ENCODE data around the gene SUGCT. TPM values are rescaled to one million over a fixed set of nuclear protein-coding genes. Genes with fewer than 3 reads are reported as not detected.

Gene SUGCT
- 8.4 and 9.9 TPM in 2 replicates for total RNA-seq

DNA sequence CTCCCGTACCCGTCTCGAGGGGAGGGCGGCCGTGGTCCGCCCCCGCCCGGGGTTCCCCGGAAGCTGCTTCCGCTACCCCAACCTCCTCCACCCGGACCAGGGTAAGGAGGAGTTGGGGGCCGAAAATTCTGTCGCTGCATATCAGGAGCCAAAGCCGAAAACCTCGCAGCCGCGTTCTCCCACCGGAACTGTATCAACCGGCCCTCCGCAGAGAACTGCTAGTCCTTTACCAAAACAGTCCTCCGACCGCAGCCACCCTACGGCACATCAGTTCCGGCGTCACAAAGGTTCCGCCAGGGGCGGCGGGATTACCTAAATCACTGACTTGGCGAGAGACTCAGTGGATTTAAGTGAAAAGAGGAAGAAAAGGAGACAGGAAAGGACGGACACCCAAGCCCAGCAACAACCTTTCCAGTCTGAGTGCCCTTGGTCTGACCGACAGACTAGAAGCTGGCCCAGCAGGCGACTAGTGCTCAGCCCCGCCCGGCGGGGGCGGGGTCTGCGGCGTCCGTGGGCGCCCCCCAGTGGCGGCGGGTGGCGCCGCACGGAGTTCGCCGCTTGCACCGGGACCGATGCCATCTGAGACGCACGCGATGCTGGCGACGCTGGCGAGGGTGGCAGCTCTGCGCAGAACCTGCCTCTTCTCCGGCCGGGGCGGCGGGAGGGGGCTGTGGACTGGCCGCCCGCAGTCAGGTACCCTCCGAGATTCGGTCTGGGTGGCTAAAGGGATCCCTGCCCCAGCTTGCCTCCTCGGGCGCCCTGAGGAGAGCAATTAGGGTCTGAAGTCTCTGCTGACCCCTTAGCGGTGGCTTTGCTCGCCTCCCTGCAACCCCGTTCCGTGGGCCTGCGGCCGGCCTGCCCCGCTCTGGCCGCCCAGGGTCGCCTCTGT is at the start of gene SUGCT, which contains the start of gene MPLKIP:
Gene SUGCT (plus strand): TSS at position 578 of the 889 bp plus-strand sequence.
Gene MPLKIP (minus strand): TSS at position 195 of the 889 bp plus-strand sequence. CDS start 55 bp downstream, at position 140.
- TF ChIP-seq, protein P1, sequence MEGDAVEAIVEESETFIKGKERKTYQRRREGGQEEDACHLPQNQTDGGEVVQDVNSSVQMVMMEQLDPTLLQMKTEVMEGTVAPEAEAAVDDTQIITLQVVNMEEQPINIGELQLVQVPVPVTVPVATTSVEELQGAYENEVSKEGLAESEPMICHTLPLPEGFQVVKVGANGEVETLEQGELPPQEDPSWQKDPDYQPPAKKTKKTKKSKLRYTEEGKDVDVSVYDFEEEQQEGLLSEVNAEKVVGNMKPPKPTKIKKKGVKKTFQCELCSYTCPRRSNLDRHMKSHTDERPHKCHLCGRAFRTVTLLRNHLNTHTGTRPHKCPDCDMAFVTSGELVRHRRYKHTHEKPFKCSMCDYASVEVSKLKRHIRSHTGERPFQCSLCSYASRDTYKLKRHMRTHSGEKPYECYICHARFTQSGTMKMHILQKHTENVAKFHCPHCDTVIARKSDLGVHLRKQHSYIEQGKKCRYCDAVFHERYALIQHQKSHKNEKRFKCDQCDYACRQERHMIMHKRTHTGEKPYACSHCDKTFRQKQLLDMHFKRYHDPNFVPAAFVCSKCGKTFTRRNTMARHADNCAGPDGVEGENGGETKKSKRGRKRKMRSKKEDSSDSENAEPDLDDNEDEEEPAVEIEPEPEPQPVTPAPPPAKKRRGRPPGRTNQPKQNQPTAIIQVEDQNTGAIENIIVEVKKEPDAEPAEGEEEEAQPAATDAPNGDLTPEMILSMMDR (IDR thresholded peaks at IDR 0.05; ENCODE audit: insufficient read depth, low read depth, low read length) = peak; percentile 97
- H3K4me3 ChIP-seq (ENCODE audit: low read depth, low read length) = peak within 1 kb of the TSS; percentile 97
- DNase-seq (ENCODE audit: low read depth) = peak; percentile 91

DNA sequence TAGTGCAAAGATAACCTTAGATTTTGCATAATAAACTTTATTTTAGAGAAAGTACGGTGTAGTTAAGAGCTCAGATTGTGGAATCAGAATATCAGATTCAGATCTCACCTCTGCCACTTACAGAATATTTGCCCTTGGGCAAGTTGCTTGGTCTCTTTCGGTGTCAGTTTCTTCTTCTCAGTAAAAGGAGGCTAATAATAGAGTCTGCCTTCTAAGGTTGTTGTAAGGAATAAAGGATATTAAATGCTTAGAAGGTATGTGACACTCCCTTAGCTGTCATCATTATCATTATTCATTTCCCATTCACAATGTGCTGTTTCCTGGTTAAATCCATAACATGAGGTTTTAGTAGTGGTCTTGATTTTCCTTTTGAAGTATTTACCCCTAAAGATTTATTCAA is 42.6 kb upstream of the SUGCT start:
- no peak overlapping the region for H3K4me3 ChIP-seq (ENCODE audit: low read depth, low read length)
- TF ChIP-seq, protein P1 (IDR thresholded peaks at IDR 0.05; ENCODE audit: insufficient read depth, low read depth, low read length) = no peak
- DNase-seq (ENCODE audit: low read depth) = no peak

DNA sequence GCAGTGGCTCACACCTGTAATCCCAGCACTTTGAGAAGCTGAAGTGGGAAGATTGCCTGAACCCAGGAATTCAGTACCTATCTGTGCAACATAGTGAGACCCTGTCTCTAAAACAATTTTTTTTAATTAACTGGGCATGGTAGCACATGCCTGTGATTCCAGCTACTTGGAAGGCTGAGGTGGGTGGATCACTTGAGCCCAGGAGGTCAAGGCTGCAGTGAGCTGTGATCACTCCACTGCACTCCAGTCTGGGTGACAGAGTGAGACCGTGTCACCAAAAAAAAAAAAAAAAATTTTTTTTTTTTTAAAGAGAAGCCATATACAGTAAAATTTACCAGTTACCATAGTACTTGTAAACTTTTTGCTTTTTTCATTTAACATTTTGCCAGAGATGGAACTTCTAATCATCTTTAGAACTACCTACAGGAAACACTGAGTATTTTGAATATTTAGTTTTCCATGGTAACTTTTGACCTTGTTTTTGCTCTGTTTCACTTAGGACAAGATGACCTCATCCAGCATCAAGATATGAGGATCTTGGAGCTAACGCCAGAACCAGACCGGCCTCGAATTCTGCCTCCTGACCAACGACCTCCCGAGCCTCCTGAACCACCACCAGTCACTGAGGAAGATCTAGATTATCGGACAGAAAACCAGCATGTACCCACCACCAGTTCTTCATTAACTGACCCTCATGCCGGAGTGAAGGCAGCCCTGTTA is 41.0 kb upstream of the SUGCT start:
- TF ChIP-seq, protein P1 (IDR thresholded peaks at IDR 0.05; ENCODE audit: insufficient read depth, low read depth, low read length) = no peak
- no peak overlapping the region for H3K4me3 ChIP-seq (ENCODE audit: low read depth, low read length)
- no peak for DNase-seq (ENCODE audit: low read depth)

DNA sequence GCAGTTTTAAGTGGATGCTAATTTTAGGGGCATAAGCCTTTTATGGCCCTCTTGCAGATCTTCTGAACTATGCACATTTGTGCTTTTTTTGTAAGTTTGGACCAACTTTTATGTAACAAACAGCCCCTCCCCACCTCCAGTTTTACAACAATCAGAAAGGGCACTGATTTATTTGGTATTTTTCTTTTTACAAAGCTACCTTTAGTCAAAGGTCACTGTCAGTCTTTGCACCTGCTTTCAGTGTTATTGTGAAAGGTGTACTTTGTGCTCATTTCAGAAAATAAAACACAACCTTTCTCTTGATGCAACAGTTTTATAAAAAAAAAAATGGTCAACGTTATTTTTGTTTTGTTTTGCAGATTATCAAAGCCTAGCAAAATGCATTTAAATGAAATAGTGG is 39.6 kb upstream of the SUGCT start:
- no peak for DNase-seq (ENCODE audit: low read depth)
- no peak overlapping the region for H3K4me3 ChIP-seq (ENCODE audit: low read depth, low read length)
- TF ChIP-seq, protein P1 (IDR thresholded peaks at IDR 0.05; ENCODE audit: insufficient read depth, low read depth, low read length) = no peak

DNA sequence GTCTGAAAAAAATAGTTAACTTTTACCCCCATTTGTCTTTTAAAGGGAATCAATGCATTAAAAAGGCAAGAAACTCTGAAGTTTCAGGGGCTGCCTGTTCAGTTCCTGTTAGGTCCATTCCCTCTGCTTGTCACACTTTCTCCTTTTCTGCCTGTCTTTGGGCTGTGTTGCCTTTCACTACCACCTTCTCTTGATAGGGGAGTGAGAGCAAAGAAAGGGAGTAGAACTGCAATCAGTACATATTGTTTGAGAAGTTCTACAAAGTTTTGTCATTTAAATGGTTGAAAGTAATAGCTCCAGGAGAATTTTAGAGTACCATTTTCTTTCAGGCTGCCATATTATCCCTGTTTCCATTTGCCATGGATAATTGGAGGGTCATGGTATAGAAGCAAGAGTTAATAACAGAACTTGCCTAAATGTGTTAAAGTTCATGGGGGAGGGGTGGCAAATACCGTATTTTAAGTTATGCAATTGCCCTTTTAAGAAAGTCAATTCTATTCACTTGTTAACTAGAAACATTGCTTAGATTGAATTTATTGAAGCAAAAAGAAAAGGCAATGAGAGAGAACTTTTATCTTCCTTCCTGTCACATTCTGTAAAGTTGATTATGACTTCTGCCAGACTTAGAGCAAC is 39.0 kb upstream of the SUGCT start:
- TF ChIP-seq, protein P1 (IDR thresholded peaks at IDR 0.05; ENCODE audit: insufficient read depth, low read depth, low read length) = no peak
- H3K4me3 ChIP-seq (ENCODE audit: low read depth, low read length) = no peak overlapping the region
- no peak for DNase-seq (ENCODE audit: low read depth)

DNA sequence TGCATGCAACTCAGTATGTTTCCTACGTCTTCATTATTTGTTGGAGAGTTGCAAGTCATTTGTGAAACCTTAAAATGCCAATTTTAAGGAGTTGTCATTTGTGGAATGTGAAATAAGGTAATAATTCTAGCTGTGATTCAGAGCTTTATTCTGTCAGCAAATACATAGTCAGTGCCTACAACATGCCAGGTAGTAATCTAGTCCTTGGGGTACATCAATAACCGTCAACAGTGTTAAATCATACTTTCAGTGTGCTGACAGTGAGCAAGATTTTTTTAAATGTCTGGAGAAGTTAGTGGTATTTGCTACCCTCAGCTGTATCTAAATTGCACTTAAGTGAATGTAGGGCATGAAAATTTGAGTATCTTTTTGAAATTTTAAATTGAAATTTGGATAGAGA is 37.1 kb upstream of the SUGCT start:
- no peak for DNase-seq (ENCODE audit: low read depth)
- TF ChIP-seq, protein P1 (IDR thresholded peaks at IDR 0.05; ENCODE audit: insufficient read depth, low read depth, low read length) = no peak
- H3K4me3 ChIP-seq (ENCODE audit: low read depth, low read length) = no peak overlapping the region
